Small intestine (tissue), 16 donors: Measurements from ENCODE around the gene DBP. TPM values are rescaled to one million over a fixed set of nuclear protein-coding genes. Genes with fewer than 3 reads are reported as not detected.
"Not testable (repeated sequence)": the region's sequence is repeated elsewhere in the genome, so short reads cannot be mapped to it uniquely, and the experiment has no call there.

ENCODE experiments used
- DNase-seq, 2 donors: peaks; one replicate each; pipeline versions ENCODE4 v3.0.0 to v3.0.0-alpha.2; 2013
- FAIRE-seq: peaks from 2 replicates; lab custom pipeline; 2012; peaks lifted over from hg19 to GRCh38; lab: Jason Lieb, UNC
- H3K27ac ChIP-seq, 3 donors: one replicate each; pipeline ENCODE4 v1.5.1; 2013; ENCODE audit warnings: low read length in 2 of 3, mild to moderate bottlenecking in 2 of 3, control low read depth in 1 of 3, inconsistent platforms in 1 of 3, low read depth in 1 of 3, moderate library complexity in 1 of 3
- H3K27me3 ChIP-seq, 3 donors: one replicate each; pipeline ENCODE4 v1.6.1; 2013; ENCODE audit warnings: low read length in 3 of 3, inconsistent platforms in 1 of 3; ENCODE audit not compliant: control insufficient read depth in 3 of 3, insufficient read depth in 3 of 3
- H3K36me3 ChIP-seq, 3 donors: one replicate each; pipeline ENCODE4 v1.6.1; 2013; ENCODE audit warnings: low read length in 3 of 3, inconsistent platforms in 1 of 3, low read depth in 1 of 3, mild to moderate bottlenecking in 1 of 3, moderate library complexity in 1 of 3; ENCODE audit not compliant: control insufficient read depth in 3 of 3, insufficient read depth in 2 of 3
- H3K4me1 ChIP-seq, 3 donors: one replicate each; pipeline ENCODE4 v1.6.1; 2013; ENCODE audit warnings: low read length in 2 of 3, inconsistent platforms in 1 of 3, low read depth in 1 of 3, mild to moderate bottlenecking in 1 of 3, moderate library complexity in 1 of 3; ENCODE audit not compliant: control insufficient read depth in 3 of 3, insufficient read depth in 2 of 3
- H3K4me3 ChIP-seq, 3 donors: one replicate each; pipeline ENCODE4 v1.5.1; 2013; ENCODE audit warnings: low read length in 3 of 3, control low read depth in 1 of 3, inconsistent platforms in 1 of 3, low read depth in 1 of 3, mild to moderate bottlenecking in 1 of 3, moderate library complexity in 1 of 3
- H3K9me3 ChIP-seq, 2 donors: one replicate each; pipeline ENCODE4 v1.6.1; 2013; ENCODE audit warnings: low read depth in 1 of 2, low read length in 1 of 2; ENCODE audit not compliant: control insufficient read depth in 2 of 2, insufficient read depth in 1 of 2
- WGBS, 3 donors: extraction: QIAGEN DNeasy Blood & Tissue Kit; methylation state at CpG; one replicate each; pipeline ENCODE4 v1.1.7; 2013; 5-methylcytosine and 5-hydroxymethylcytosine counted together
- long read RNA-seq, 10 donors: transcript quantifications; one replicate each; lab custom pipeline, GENCODE V29; 2026
- polyA plus RNA-seq, 4 donors: library from polyadenylated mRNA; stranded (reverse) in 3 of 4; unstranded in 1 of 4; fragments of 200-250 nt in 3 of 4; fragments of 120-200 nt in 1 of 4; gene quantifications; one replicate each; pipeline versions ENCODE4 v1.2.1 to v1.2.3, GENCODE V29; 2013
- donor health status: healthy with polysubstance abuse.
- donor health status: control.
- donor health status: control.
- donor health status: Bipolar disorder and iron deficiency.
- donor health status: healthy.

The DBP gene
- polyA plus RNA-seq: 10 to 100 TPM in 3 of 4 donors, 1 to 10 TPM in 1; 7.1 to 40.3 (median 23.9) TPM
- long read RNA-seq, donor 1, partial matches to known transcripts: 0 of 3 reads
- long read RNA-seq, donor 1, other reads (novel, unspliced or antisense): 0 of 3 reads
- long read RNA-seq, donor 2: 0 reads
- long read RNA-seq, donor 3, full-length matches to known transcripts: 1 of 1 reads
- long read RNA-seq, donor 3, partial matches to known transcripts: 0 of 1 reads
- long read RNA-seq, donor 3, other reads (novel, unspliced or antisense): 0 of 1 reads
- long read RNA-seq, donor 4, full-length matches to known transcripts: 2 of 2 reads
- long read RNA-seq, donor 4, partial matches to known transcripts: 0 of 2 reads
- long read RNA-seq, donor 4, other reads (novel, unspliced or antisense): 0 of 2 reads
- long read RNA-seq, donor 5, partial matches to known transcripts: 0 of 1 reads
- long read RNA-seq, donor 5, other reads (novel, unspliced or antisense): 0 of 1 reads
- long read RNA-seq, donor 6, partial matches to known transcripts: 0 of 1 reads
- long read RNA-seq, donor 6, other reads (novel, unspliced or antisense): 0 of 1 reads
- long read RNA-seq, donor 7, full-length matches to known transcripts: 5 of 5 reads
- long read RNA-seq, donor 7, partial matches to known transcripts: 0 of 5 reads
- long read RNA-seq, donor 7, other reads (novel, unspliced or antisense): 0 of 5 reads
- long read RNA-seq, donor 8: 0 reads
- long read RNA-seq, donor 9, partial matches to known transcripts: 0 of 1 reads
- long read RNA-seq, donor 9, other reads (novel, unspliced or antisense): 0 of 1 reads
- long read RNA-seq, donor 10, full-length matches to known transcripts: 6 of 6 reads
- long read RNA-seq, donor 10, partial matches to known transcripts: 0 of 6 reads
- long read RNA-seq, donor 10, other reads (novel, unspliced or antisense): 0 of 6 reads

- DNase-seq (peak in 1 of 2 donors; percentile 62), FAIRE-seq (no peak)
- H3K4me3 ChIP-seq: peak within 1 kb of the TSS; percentile 50 to 94 (median 67)
- H3K4me1 ChIP-seq: peaks cover 7 to 49% (median 16%) of the 10 kb centered on the region in 3 donors
- H3K9me3 ChIP-seq: no peaks in the 10 kb centered on the region
- H3K36me3 ChIP-seq: peaks cover 0 to 3% (median 0%) of the 10 kb centered on the region in 3 donors
- WGBS, 3 donors: 1% methylated on average over 32 to 40 of the region's 40 CpGs
- peak within 1 kb of the TSS; percentile 78 to 92 (median 86) for H3K27ac ChIP-seq
- peaks cover 0 to 5% (median 0%) of the 10 kb centered on the region in 3 donors for H3K27me3 ChIP-seq
Observed at GRCh38 chr19:48636859-48637448, at the start of gene DBP. TSS of gene DBP (minus strand) at chr19:48637379. CDS start at chr19:48636994, 385 bp downstream.

- peak overlapping the region in 1 of 3 donors; percentile 71 for H3K27ac ChIP-seq
- H3K4me3 ChIP-seq, DNase-seq, FAIRE-seq, H3K36me3 ChIP-seq, H3K27me3 ChIP-seq, H3K9me3 ChIP-seq: not testable (repeated sequence)
- 92 to 97% (median 94%) methylated on average over 7 of the region's 7 CpGs for WGBS, 3 donors
- peaks cover 0 to 49% (median 4%) of the 10 kb centered on the region in 3 donors for H3K4me1 ChIP-seq
Observed at GRCh38 chr19:48686637-48687036, 49.5 kb upstream of the DBP start.

GRCh38 chr19:48686088-48686487, 48.9 kb upstream of the DBP start:
- Histone ChIP-seq H3K27me3 (no peaks in the 10 kb centered on the region), H3K36me3 (no peaks in the 10 kb centered on the region), H3K9me3 (no peaks in the 10 kb centered on the region), H3K27ac (no peak overlapping the region), H3K4me1 (peaks cover 0 to 49% (median 4%) of the 10 kb centered on the region in 3 donors), H3K4me3 (no peak overlapping the region)
- DNase-seq (no peak), FAIRE-seq (no peak)
- 74 to 95% (median 86%) methylated on average over 3 of the region's 3 CpGs for WGBS, 3 donors

- DNase-seq: peak; percentile 53 to 56
- Histone ChIP-seq H3K27me3 (no peaks in the 10 kb centered on the region), H3K4me3 (no peak overlapping the region), H3K4me1 (peaks cover 0 to 49% (median 4%) of the 10 kb centered on the region in 3 donors), H3K9me3 (no peaks in the 10 kb centered on the region), H3K36me3 (no peaks in the 10 kb centered on the region), H3K27ac (peak overlapping the region in 1 of 3 donors; percentile 43)
- 42 to 67% (median 62%) methylated on average over 9 of the region's 9 CpGs for WGBS, 3 donors
- FAIRE-seq: no peak
Observed at GRCh38 chr19:48685583-48685982, 48.4 kb upstream of the DBP start.

- 66 to 95% (median 89%) methylated on average over 11 of the region's 11 CpGs for WGBS, 3 donors
- H3K27ac ChIP-seq: no peak overlapping the region
- FAIRE-seq: no peak
- no peaks in the 10 kb centered on the region for H3K27me3 ChIP-seq
- H3K36me3 ChIP-seq: no peaks in the 10 kb centered on the region
- peak overlapping the region in 1 of 3 donors; percentile 11 for H3K4me3 ChIP-seq
- peaks cover 0 to 50% (median 4%) of the 10 kb centered on the region in 3 donors for H3K4me1 ChIP-seq
- peak in 1 of 2 donors; percentile 50 for DNase-seq
- H3K9me3 ChIP-seq: no peaks in the 10 kb centered on the region
Observed at GRCh38 chr19:48683349-48683748, 46.2 kb upstream of the DBP start.

- FAIRE-seq: no peak
- Histone ChIP-seq H3K4me3 (no peak overlapping the region), H3K4me1 (peaks cover 0 to 53% (median 4%) of the 10 kb centered on the region in 3 donors), H3K9me3 (no peaks in the 10 kb centered on the region), H3K36me3 (no peaks in the 10 kb centered on the region), H3K27ac (no peak overlapping the region), H3K27me3 (no peaks in the 10 kb centered on the region)
- WGBS, 3 donors: 62 to 74% (median 71%) methylated on average over 7 of the region's 7 CpGs
- no peak for DNase-seq
Observed at GRCh38 chr19:48681127-48681470, 43.9 kb upstream of the DBP start.

GRCh38 chr19:48680436-48681126, 43.4 kb upstream of the DBP start:
- H3K4me3 ChIP-seq: no peak overlapping the region
- H3K27me3 ChIP-seq: no peaks in the 10 kb centered on the region
- peaks cover 0 to 53% (median 4%) of the 10 kb centered on the region in 3 donors for H3K4me1 ChIP-seq
- H3K9me3 ChIP-seq: no peaks in the 10 kb centered on the region
- no peaks in the 10 kb centered on the region for H3K36me3 ChIP-seq
- 89 to 91% (median 89%) methylated on average over 41 to 45 of the region's 45 CpGs for WGBS, 3 donors
- H3K27ac ChIP-seq: no peak overlapping the region
- FAIRE-seq: no peak
- no peak for DNase-seq
